HS-5 (cell line): Measurements from ENCODE around the gene TLCD3A.
"Not testable (repeated sequence)": the region's sequence is repeated elsewhere in the genome, so short reads cannot be mapped to it uniquely, and the experiment has no call there.

Experiments used
- DNase-seq: peaks from one replicate; pipeline ENCODE4 v3.0.0-alpha.2; 2012; ENCODE audit warnings: low read depth

TLCD3A gene

GRCh38 chr17:708132-708531, 24.3 kb upstream of the TLCD3A start:
- DNase-seq = no peak

- no peak for DNase-seq
Measured at GRCh38 chr17:718075-718474, 14.3 kb upstream of the TLCD3A start.

GRCh38 chr17:720706-721539, 11.5 kb upstream of the TLCD3A start:
- DNase-seq = no peak

GRCh38 chr17:721540-721937, 10.9 kb upstream of the TLCD3A start:
- no peak for DNase-seq

GRCh38 chr17:725084-725483, 7.3 kb upstream of the TLCD3A start:
- no peak for DNase-seq

GRCh38 chr17:725746-726145, 6.7 kb upstream of the TLCD3A start:
- DNase-seq = no peak

- DNase-seq = no peak
Measured at GRCh38 chr17:726271-726919, 6.0 kb upstream of the TLCD3A start.

GRCh38 chr17:728911-729310, 3.5 kb upstream of the TLCD3A start:
- DNase-seq = no peak

GRCh38 chr17:731644-732066, 741 bp upstream of the TLCD3A start:
- DNase-seq = no peak

GRCh38 chr17:732902-733720, 715 bp downstream of the TLCD3A start:
- peak; percentile 29 for DNase-seq

- DNase-seq = no peak
Measured at GRCh38 chr17:733743-734142, 1.3 kb downstream of the TLCD3A start.

- no peak for DNase-seq
Measured at GRCh38 chr17:737561-738113, 5.2 kb downstream of the TLCD3A start.

- no peak for DNase-seq
Measured at GRCh38 chr17:740240-741017, 8.0 kb downstream of the TLCD3A start.

GRCh38 chr17:742147-742793, 9.9 kb downstream of the TLCD3A start:
- DNase-seq = no peak

- DNase-seq = no peak
Measured at GRCh38 chr17:743139-743538, 10.7 kb downstream of the TLCD3A start.

GRCh38 chr17:744937-745336, 12.5 kb downstream of the TLCD3A start:
- no peak for DNase-seq

GRCh38 chr17:745406-745805, 13.0 kb downstream of the TLCD3A start:
- no peak for DNase-seq

- DNase-seq = no peak
Measured at GRCh38 chr17:746181-746580, 13.8 kb downstream of the TLCD3A start.

- no peak for DNase-seq
Measured at GRCh38 chr17:746783-747629, 14.6 kb downstream of the TLCD3A start.

GRCh38 chr17:748604-749003, 16.2 kb downstream of the TLCD3A start:
- not testable (repeated sequence) for DNase-seq
